MM.1S (cell line): ENCODE measurements around the gene NOSIP.

Source experiments
- DNase-seq: peaks from one replicate; pipeline ENCODE4 v3.0.0-alpha.2; 2015
- H2AFZ ChIP-seq: fragments of 300-600 bp; sonication (generic); 2 replicates; pipeline ENCODE4 v1.6.0; 2016; ENCODE audit warnings: antibody characterized with exemption, low read length
- H3F3A ChIP-seq: fragments of 300-600 bp; sonication (generic); 2 replicates; pipeline ENCODE4 v1.6.1; 2016; ENCODE audit warnings: mild to moderate bottlenecking, antibody characterized with exemption, low read length, moderate library complexity, mixed read lengths; ENCODE audit not compliant: insufficient read depth
- H3K27ac ChIP-seq: fragments of 300-600 bp; sonication (generic); 2 replicates; pipeline ENCODE4 v1.5.1; 2016; ENCODE audit warnings: mild to moderate bottlenecking, low read length
- H3K27me3 ChIP-seq: fragments of 300-600 bp; sonication (generic); replicated peaks from 2 replicates; pipeline ENCODE4 v1.6.0; 2016; ENCODE audit warnings: low read length; ENCODE audit not compliant: insufficient read depth
- H3K36me3 ChIP-seq: fragments of 300-600 bp; sonication (generic); replicated peaks from 2 replicates; pipeline ENCODE4 v1.6.1; 2016; ENCODE audit warnings: mild to moderate bottlenecking, low read length, mixed read lengths; ENCODE audit not compliant: insufficient read depth
- H3K4me1 ChIP-seq: fragments of 300-600 bp; sonication (generic); 2 replicates; pipeline ENCODE4 v1.6.1; 2016; ENCODE audit warnings: low read length, mixed read lengths
- H3K4me2 ChIP-seq: fragments of 300-600 bp; sonication (generic); 2 replicates; pipeline ENCODE4 v1.6.0; 2016; ENCODE audit warnings: low read depth, low read length
- H3K4me3 ChIP-seq: fragments of 300-600 bp; sonication (generic); 2 replicates; pipeline ENCODE4 v1.5.1; 2016; ENCODE audit warnings: low read length, mixed read lengths
- H3K79me2 ChIP-seq: fragments of 300-600 bp; sonication (generic); 2 replicates; pipeline ENCODE4 v1.6.1; 2016; ENCODE audit warnings: mixed run types, low read length, mixed read lengths
- H3K9ac ChIP-seq: fragments of 300-600 bp; sonication (generic); 2 replicates; pipeline ENCODE4 v1.6.1; 2016; ENCODE audit warnings: low read length, mixed read lengths
- H3K9me2 ChIP-seq: fragments of 300-600 bp; sonication (generic); replicated peaks from 2 replicates; pipeline ENCODE4 v1.6.1; 2016; ENCODE audit warnings: mild to moderate bottlenecking, low read length, mixed read lengths; ENCODE audit not compliant: insufficient read depth
- H3K9me3 ChIP-seq: fragments of 300-600 bp; sonication (generic); replicated peaks from 2 replicates; pipeline ENCODE4 v1.6.1; 2016; ENCODE audit warnings: mild to moderate bottlenecking, low read length, mixed read lengths; ENCODE audit not compliant: insufficient read depth
- H4K20me1 ChIP-seq: fragments of 300-600 bp; sonication (generic); 2 replicates; pipeline ENCODE4 v1.6.1; 2016; ENCODE audit warnings: mild to moderate bottlenecking, low read length, moderate library complexity, mixed read lengths; ENCODE audit not compliant: insufficient read depth
- CTCF ChIP-seq: fragments of 300-600 bp; sonication (generic); IDR thresholded peaks from 2 replicates; pipeline ENCODE4 v1.5.1; 2016; ENCODE audit warnings: antibody characterized with exemption, low read length, mixed read lengths
- EZH2 ChIP-seq: fragments of 300-600 bp; sonication (generic); optimal IDR thresholded peaks from 2 replicates; pipeline ENCODE3; 2017; ENCODE audit warnings: low read depth, mild to moderate bottlenecking, antibody characterized with exemption, low read length, mixed read lengths
- EZH2phosphoT487 ChIP-seq: fragments of 300-600 bp; sonication (generic); IDR thresholded peaks from 2 replicates; pipeline ENCODE4 v1.6.1; 2018; ENCODE audit warnings: antibody characterized with exemption, low read length

NOSIP gene

GRCh38 chr19:49570138-49570856 lies 10.1 kb downstream of the NOSIP start:
- Histone ChIP-seq H3K27ac (no peak overlapping the region; the same call in 1 of the 2 replicates), H3K4me2 (peak overlapping the region; percentile 28; the same call in 1 of the 2 replicates), H3K4me1 (peaks cover 6% of the 10 kb centered on the region), H3K79me2 (peaks cover 36% of the 10 kb centered on the region), H3K9me2 (no peaks in the 10 kb centered on the region), H3K9ac (no peak overlapping the region), H2AFZ (no peak overlapping the region), H4K20me1 (no peaks in the 10 kb centered on the region), H3K4me3 (no peak overlapping the region), H3F3A (peaks cover 8% of the 10 kb centered on the region; the same call in 1 of the 2 replicates), H3K36me3 (0 out of 2 replicates have a peak, but pooled peaks cover 2% of the 10 kb centered on the region), H3K9me3 (no peaks in the 10 kb centered on the region), H3K27me3 (no peaks in the 10 kb centered on the region)
- peak; percentile 84 for DNase-seq
- TF ChIP-seq CTCF = peak; percentile 99
- no peak for TF ChIP-seq EZH2
- no peak for TF ChIP-seq EZH2phosphoT487

GRCh38 chr19:49567861-49568441 lies 12.4 kb downstream of the NOSIP start:
- no peaks in the 10 kb centered on the region for H4K20me1 ChIP-seq
- H3K36me3 ChIP-seq = 0 out of 2 replicates have a peak, but pooled peaks cover under 1% of the 10 kb centered on the region
- no peaks in the 10 kb centered on the region for H3K27me3 ChIP-seq
- H3K79me2 ChIP-seq = peaks cover 27% of the 10 kb centered on the region
- H3F3A ChIP-seq = peaks cover 6% of the 10 kb centered on the region; the same call in 1 of the 2 replicates
- H2AFZ ChIP-seq = no peak overlapping the region
- peaks cover 6% of the 10 kb centered on the region for H3K4me1 ChIP-seq
- H3K4me3 ChIP-seq = no peak overlapping the region
- no peaks in the 10 kb centered on the region for H3K9me3 ChIP-seq
- H3K4me2 ChIP-seq = no peak overlapping the region
- H3K27ac ChIP-seq = no peak overlapping the region
- no peak for TF ChIP-seq EZH2phosphoT487
- TF ChIP-seq CTCF = no peak
- no peak for TF ChIP-seq EZH2
- no peak for DNase-seq
- no peaks in the 10 kb centered on the region for H3K9me2 ChIP-seq
- no peak overlapping the region for H3K9ac ChIP-seq

GRCh38 chr19:49566302-49566701 lies 14.1 kb downstream of the NOSIP start:
- Histone ChIP-seq H2AFZ (no peak overlapping the region), H3K4me1 (peaks cover 6% of the 10 kb centered on the region), H3K4me3 (no peak overlapping the region), H3K4me2 (no peak overlapping the region), H3K27ac (no peak overlapping the region), H3F3A (0 out of 2 replicates have a peak, but pooled peaks cover 3% of the 10 kb centered on the region), H3K9me3 (no peaks in the 10 kb centered on the region), H3K9me2 (no peaks in the 10 kb centered on the region), H4K20me1 (no peaks in the 10 kb centered on the region), H3K36me3 (no peaks in the 10 kb centered on the region), H3K79me2 (peaks cover 26% of the 10 kb centered on the region), H3K9ac (no peak overlapping the region), H3K27me3 (no peaks in the 10 kb centered on the region)
- TF ChIP-seq EZH2 (no peak), CTCF (no peak), EZH2phosphoT487 (no peak)
- no peak for DNase-seq
